OCI-LY3 (cell line): ENCODE data around the gene RNU2-1.
"Not testable (repeated sequence)": the region's sequence is repeated elsewhere in the genome, so short reads cannot be mapped to it uniquely, and the experiment has no call there.

Experiments used
- H2AFZ ChIP-seq: fragments of 200-600, 300-600 bp; shearing (Covaris generic); 2 replicates; pipeline ENCODE4 v1.6.0; 2014; ENCODE audit warnings: antibody characterized with exemption, low read depth, low read length
- H3K27ac ChIP-seq: fragments of 200-600, 300-600 bp; sonication (generic); 2 replicates; pipeline ENCODE4 v1.5.1; 2014; ENCODE audit warnings: mild to moderate bottlenecking, low read length, moderate library complexity, mixed read lengths
- H3K27me3 ChIP-seq: fragments of 200-600, 300-600 bp; sonication (generic); 2 replicates; pipeline ENCODE4 v1.6.1; 2014; ENCODE audit warnings: low read depth, low read length, mixed read lengths
- H3K36me3 ChIP-seq: fragments of 200-600, 300-600 bp; sonication (generic); replicated peaks from 2 replicates; pipeline ENCODE3; 2014; ENCODE audit warnings: low read depth, low read length, mixed read lengths
- H3K4me1 ChIP-seq: fragments of 300-600, 200-600 bp; sonication (generic); 2 replicates; pipeline ENCODE4 v1.6.1; 2014; ENCODE audit warnings: low read length, mixed read lengths
- H3K4me2 ChIP-seq: fragments of 200-600, 300-600 bp; sonication (generic); 2 replicates; pipeline ENCODE4 v1.6.1; 2014; ENCODE audit warnings: low read length, mixed read lengths
- H3K4me3 ChIP-seq: fragments of 300-600, 200-600 bp; sonication (generic); 2 replicates; pipeline ENCODE4 v1.5.1; 2014; ENCODE audit warnings: antibody characterized with exemption, mild to moderate bottlenecking, low read length, moderate library complexity
- H3K79me2 ChIP-seq: fragments of 300-600, 200-600 bp; shearing (Covaris generic); 2 replicates; pipeline ENCODE4 v1.6.1; 2014; ENCODE audit warnings: mild to moderate bottlenecking, low read length, mixed read lengths
- H3K9ac ChIP-seq: fragments of 300-600, 200-600 bp; shearing (Covaris generic); 2 replicates; pipeline ENCODE4 v1.6.0; 2014; ENCODE audit warnings: mild to moderate bottlenecking, low read length, moderate library complexity
- H3K9me3 ChIP-seq: fragments of 200-600, 300-600 bp; shearing (Covaris generic); 2 replicates; pipeline ENCODE4 v1.6.1; 2014; ENCODE audit warnings: low read length, mixed read lengths; ENCODE audit not compliant: insufficient read depth
- H4K20me1 ChIP-seq: fragments of 200-600, 300-600 bp; sonication (generic); 2 replicates; pipeline ENCODE4 v1.6.1; 2016; ENCODE audit warnings: low read length, mixed read lengths; ENCODE audit not compliant: insufficient read depth
- CTCF ChIP-seq: fragments of 200-600, 300-600 bp; sonication (generic); IDR thresholded peaks from 2 replicates; pipeline ENCODE4 v1.5.1; 2014; ENCODE audit warnings: antibody characterized with exemption, low read length, low read depth
- EZH2phosphoT487 ChIP-seq: fragments of 200-600 bp; shearing (Covaris generic); IDR thresholded peaks from 2 replicates; pipeline ENCODE4 v1.6.1; 2018; ENCODE audit warnings: antibody characterized with exemption, mixed run types, low read depth

Gene RNU2-1

GRCh38 chr17:43200127-43200526 lies 33.6 kb downstream of the RNU2-1 start:
- Histone ChIP-seq H2AFZ (no peak overlapping the region), H3K9ac (no peak overlapping the region), H3K4me2 (no peak overlapping the region), H4K20me1 (no peaks in the 10 kb centered on the region), H3K9me3 (no peaks in the 10 kb centered on the region), H3K4me3 (no peak overlapping the region), H3K4me1 (no peaks in the 10 kb centered on the region), H3K27ac (no peak overlapping the region), H3K36me3 (peaks cover 35% of the 10 kb centered on the region), H3K79me2 (no peaks in the 10 kb centered on the region), H3K27me3 (no peaks in the 10 kb centered on the region)
- TF ChIP-seq EZH2phosphoT487 (no peak), CTCF (no peak)

GRCh38 chr17:43199633-43200032 lies 34.1 kb downstream of the RNU2-1 start:
- H4K20me1 ChIP-seq: no peaks in the 10 kb centered on the region
- no peak overlapping the region for H3K4me3 ChIP-seq
- no peaks in the 10 kb centered on the region for H3K9me3 ChIP-seq
- TF ChIP-seq EZH2phosphoT487: no peak
- no peak for TF ChIP-seq CTCF
- H3K79me2 ChIP-seq: no peaks in the 10 kb centered on the region
- no peak overlapping the region for H2AFZ ChIP-seq
- H3K4me2 ChIP-seq: no peak overlapping the region
- H3K4me1 ChIP-seq: no peaks in the 10 kb centered on the region
- no peaks in the 10 kb centered on the region for H3K27me3 ChIP-seq
- H3K36me3 ChIP-seq: peaks cover 40% of the 10 kb centered on the region
- no peak overlapping the region for H3K9ac ChIP-seq
- H3K27ac ChIP-seq: no peak overlapping the region

GRCh38 chr17:43193251-43193650 lies 40.5 kb downstream of the RNU2-1 start:
- H3K36me3 ChIP-seq: peaks cover 52% of the 10 kb centered on the region
- TF ChIP-seq EZH2phosphoT487 (no peak), CTCF (no peak)

GRCh38 chr17:43186656-43187055 lies 47.1 kb downstream of the RNU2-1 start:
- H3K4me3 ChIP-seq, H3K79me2 ChIP-seq, H4K20me1 ChIP-seq, H3K9ac ChIP-seq, H3K4me2 ChIP-seq, H3K27me3 ChIP-seq, H3K9me3 ChIP-seq, H3K27ac ChIP-seq, H3K4me1 ChIP-seq, H2AFZ ChIP-seq: not testable (repeated sequence)
- H3K36me3 ChIP-seq: peaks cover 18% of the 10 kb centered on the region

More at GRCh38 chr17:43193251-43193650, 40.5 kb downstream of the RNU2-1 start:
- no peak overlapping the region for H2AFZ ChIP-seq
- no peaks in the 10 kb centered on the region for H3K4me1 ChIP-seq
- H3K4me3 ChIP-seq: no peak overlapping the region
- no peaks in the 10 kb centered on the region for H3K27me3 ChIP-seq
- no peak overlapping the region for H3K9ac ChIP-seq
- H3K27ac ChIP-seq: no peak overlapping the region
- H4K20me1 ChIP-seq: no peaks in the 10 kb centered on the region
- no peaks in the 10 kb centered on the region for H3K79me2 ChIP-seq
- H3K4me2 ChIP-seq: no peak overlapping the region
- H3K9me3 ChIP-seq: no peaks in the 10 kb centered on the region

- Histone ChIP-seq H2AFZ (no peak overlapping the region), H3K4me3 (no peak overlapping the region), H3K36me3 (peaks cover 6% of the 10 kb centered on the region), H3K9ac (no peak overlapping the region), H4K20me1 (no peaks in the 10 kb centered on the region), H3K79me2 (no peaks in the 10 kb centered on the region), H3K27me3 (no peaks in the 10 kb centered on the region), H3K4me1 (no peaks in the 10 kb centered on the region), H3K9me3 (no peaks in the 10 kb centered on the region), H3K4me2 (no peak overlapping the region), H3K27ac (no peak overlapping the region)
- no peak for TF ChIP-seq CTCF
- no peak for TF ChIP-seq EZH2phosphoT487
Observed at GRCh38 chr17:43183921-43184320, 49.9 kb downstream of the RNU2-1 start.
